ENCODE measurements around the gene KIF20A.

- TF ChIP-seq CTCF (IDR thresholded peaks at IDR 0.05; ENCODE audit: low read depth, low read length, missing input control) (no peak), MAX (IDR thresholded peaks at IDR 0.05) (no peak), GABPA (IDR thresholded peaks at IDR 0.05 in 1 of 2, conservative IDR thresholded peaks at IDR 0.05 in 1 of 2) (no peak), YY1 (IDR thresholded peaks at IDR 0.05) (no peak), TAF1 (conservative IDR thresholded peaks at IDR 0.05) (no peak)
Measured at GRCh38 chr5:138177941-138178515, 884 bp upstream of the KIF20A start.
